Kidney capillary endothelial cell (primary cell): ENCODE results near the gene SLC6A1.

Experiments used
- DNase-seq: peaks from one replicate; pipeline ENCODE4 v3.0.0-alpha.2; 2018; ENCODE audit warnings: low spot score

Gene SLC6A1

GRCh38 chr3:10992017-10992942 lies at the start of gene SLC6A1:
Gene SLC6A1, plus strand, starts transcription at chr3:10992748. Its CDS starts 24,464 bp downstream, at chr3:11017212.
- DNase-seq = no peak

GRCh38 chr3:10944866-10945265 lies 47.7 kb upstream of the SLC6A1 start:
- DNase-seq = no peak

GRCh38 chr3:10945683-10946287 lies 46.8 kb upstream of the SLC6A1 start:
- peak; percentile 47 for DNase-seq

GRCh38 chr3:10946526-10946925 lies 46.0 kb upstream of the SLC6A1 start:
- no peak for DNase-seq

- DNase-seq = no peak
Observed at GRCh38 chr3:10948326-10948725, 44.2 kb upstream of the SLC6A1 start.

GRCh38 chr3:10949197-10949596 lies 43.4 kb upstream of the SLC6A1 start:
- DNase-seq = no peak

- DNase-seq = peak; percentile 15
Observed at GRCh38 chr3:10950476-10951294, 41.9 kb upstream of the SLC6A1 start.

GRCh38 chr3:10951295-10951926 lies 41.1 kb upstream of the SLC6A1 start:
- DNase-seq = no peak

- DNase-seq = no peak
Observed at GRCh38 chr3:10952525-10952924, 40.0 kb upstream of the SLC6A1 start.

DNA sequence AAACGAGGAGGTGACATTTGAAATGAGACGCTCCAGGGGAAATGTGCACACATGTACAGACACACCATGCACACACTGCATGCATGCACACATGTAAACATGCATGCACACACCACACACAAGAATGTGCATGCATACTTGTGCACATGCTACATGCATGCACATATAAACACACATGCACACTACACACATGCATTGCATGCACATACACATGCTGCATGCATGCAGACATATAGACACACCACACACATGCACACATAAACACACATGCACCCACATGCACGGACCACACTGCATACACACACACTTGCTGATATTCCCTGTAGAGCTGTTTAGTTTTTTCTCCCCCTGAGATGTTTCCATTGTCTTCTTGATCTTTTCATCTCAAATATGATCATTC lies 37.8 kb upstream of the SLC6A1 start:
- no peak for DNase-seq

DNA sequence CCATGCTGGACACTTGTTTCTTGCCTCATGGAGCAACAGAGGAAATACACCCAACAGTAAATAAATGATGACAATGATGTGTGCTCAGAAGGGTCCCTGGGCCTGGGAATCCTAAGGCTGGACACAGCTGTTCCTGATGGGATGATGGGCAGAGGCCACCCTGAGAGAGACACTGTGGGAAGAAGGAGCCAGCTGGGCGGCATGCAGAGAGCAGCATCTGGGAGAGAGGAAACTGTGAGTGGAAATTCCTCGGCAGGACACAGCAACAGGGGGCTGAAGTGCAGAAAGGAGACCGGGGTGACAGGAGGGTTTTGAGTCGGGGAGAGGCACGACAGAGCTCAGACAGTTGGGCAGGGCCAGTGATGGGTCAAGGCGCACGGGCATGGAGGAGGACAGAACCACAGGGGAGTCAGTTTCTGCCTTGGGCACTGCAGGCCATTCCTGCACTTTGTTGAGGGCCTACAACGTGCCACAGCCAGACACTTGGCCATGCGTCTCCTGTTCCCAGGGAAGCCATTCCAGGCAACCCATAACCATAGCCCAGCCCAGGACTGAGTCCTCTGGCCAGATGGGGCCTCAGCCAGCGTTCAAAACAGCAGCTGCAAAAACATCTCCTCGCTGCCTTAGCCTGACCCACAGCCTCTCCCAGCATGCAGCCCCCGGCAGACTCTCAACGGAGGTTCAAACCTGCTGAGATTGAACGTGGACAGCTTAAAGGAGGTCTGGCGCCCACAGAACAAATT lies 36.7 kb upstream of the SLC6A1 start:
- DNase-seq = no peak

DNA sequence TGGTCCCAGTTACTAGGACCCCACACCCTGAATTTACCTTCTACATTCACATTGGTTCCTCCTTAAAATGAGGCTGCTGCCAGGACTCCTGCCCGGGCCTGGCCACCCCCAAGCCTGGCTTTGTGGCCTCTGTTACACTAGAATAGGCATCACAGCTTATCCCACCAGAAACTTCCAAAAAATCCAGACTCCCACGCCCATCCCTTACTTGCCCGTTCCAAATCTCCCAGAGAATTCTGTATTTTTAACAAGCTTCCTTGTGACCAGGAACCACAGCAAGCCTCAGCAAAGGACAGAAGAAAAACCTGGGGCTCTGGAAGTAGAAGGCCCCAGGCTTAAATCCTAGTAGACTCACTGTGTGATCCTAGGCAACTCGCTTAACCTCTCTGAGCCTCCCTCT lies 36.0 kb upstream of the SLC6A1 start:
- no peak for DNase-seq

- no peak for DNase-seq
Observed at GRCh38 chr3:10956986-10957385, 35.6 kb upstream of the SLC6A1 start.

- DNase-seq = no peak
Observed at GRCh38 chr3:10957976-10958749, 34.4 kb upstream of the SLC6A1 start.

DNA sequence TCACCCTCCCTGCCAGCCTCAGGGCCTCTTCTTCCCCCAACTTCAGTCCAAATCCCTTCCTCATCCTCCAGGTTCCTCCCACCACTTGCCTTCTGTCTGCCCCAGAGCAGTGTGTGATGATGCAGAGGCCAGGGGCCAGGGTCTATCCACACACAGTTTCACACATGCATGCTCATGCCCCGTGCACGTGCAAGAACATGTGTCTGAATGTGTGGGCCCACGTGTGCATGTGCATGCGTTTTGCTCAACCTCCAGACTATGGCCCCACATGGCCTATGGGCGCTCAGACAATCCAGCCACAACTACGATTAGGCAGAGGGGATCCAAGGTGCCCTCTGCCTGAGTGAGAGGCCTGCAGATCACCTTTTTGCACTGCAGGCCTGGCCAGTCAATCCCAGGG lies 32.3 kb upstream of the SLC6A1 start:
- no peak for DNase-seq

- DNase-seq = no peak
Observed at GRCh38 chr3:10961921-10962320, 30.6 kb upstream of the SLC6A1 start.

- DNase-seq = no peak
Observed at GRCh38 chr3:10962481-10963036, 30.0 kb upstream of the SLC6A1 start.

- DNase-seq = peak; percentile 16
Observed at GRCh38 chr3:10964537-10965167, 27.9 kb upstream of the SLC6A1 start.

DNA sequence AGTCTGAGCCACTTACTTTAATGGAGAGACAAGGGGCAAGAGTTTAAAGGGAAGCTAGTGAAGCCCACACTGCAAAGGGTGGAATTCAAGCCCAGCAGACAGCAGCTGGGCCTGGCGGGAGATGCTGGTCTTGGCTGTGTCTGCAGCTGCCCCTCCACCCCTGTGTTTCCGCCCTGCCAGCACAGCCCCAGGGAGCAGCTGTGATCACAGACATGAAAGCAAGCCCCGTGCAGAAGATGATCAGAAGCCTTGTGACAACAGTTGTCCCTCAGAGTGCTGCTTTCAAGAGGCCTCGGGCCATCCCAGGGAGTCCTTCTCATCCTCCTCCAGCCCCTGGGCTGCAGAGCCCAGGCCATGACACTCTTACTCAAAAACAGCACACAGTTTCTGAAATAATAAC lies 24.1 kb upstream of the SLC6A1 start:
- DNase-seq = no peak
